H1 (cell line): ENCODE results near the gene RGS6. TPM values are rescaled to one million over a fixed set of nuclear protein-coding genes. Genes with fewer than 3 reads are reported as not detected.
A peak's percentile ranks its signal among the peaks of the same experiment; 100 is the strongest.

ENCODE experiments used
- CTCF ChIA-PET: fragments of 300-600 bp; sonication (Branson Sonifier 250); formaldehyde crosslinking; loops from one replicate; lab custom pipeline; 2021; ENCODE audit not compliant: partially characterized antibody; lab: Charles Lee
- POLR2A ChIA-PET: fragments of 300-600 bp; sonication (Branson Sonifier 250); formaldehyde crosslinking; loops from one replicate; lab custom pipeline; 2021; ENCODE audit warnings: inconsistent platforms; ENCODE audit not compliant: partially characterized antibody; lab: Charles Lee
- DNase-seq, 2 experiments: peaks; one replicate each; pipeline versions ENCODE4 v3.0.0 to v3.0.0-alpha.2; 2010 to 2022; ENCODE audit warnings: low spot score in 2 of 2, low read depth in 1 of 2, mixed read lengths in 1 of 2
- FAIRE-seq: peaks from 2 replicates; lab custom pipeline; 2011; peaks lifted over from hg19 to GRCh38; lab: Jason Lieb, UNC
- H2AFZ ChIP-seq: 2 replicates; pipeline ENCODE4 v1.8.1; 2012; ENCODE audit warnings: low read length, inconsistent platforms
- H2AK5ac ChIP-seq: 2 replicates; pipeline ENCODE4 v1.6.1; 2013; ENCODE audit warnings: low read depth, low read length
- H2BK120ac ChIP-seq: replicated peaks from 2 replicates; pipeline ENCODE3; 2013; ENCODE audit warnings: low read depth, low read length, inconsistent platforms
- H2BK12ac ChIP-seq: 2 replicates; pipeline ENCODE4 v1.6.1; 2013; ENCODE audit warnings: low read depth, low read length
- H2BK15ac ChIP-seq: 2 replicates; pipeline ENCODE4 v1.6.1; 2013; ENCODE audit warnings: low read length
- H2BK20ac ChIP-seq: 2 replicates; pipeline ENCODE4 v1.6.1; 2013; ENCODE audit warnings: low read length
- H2BK5ac ChIP-seq: 2 replicates; pipeline ENCODE4 v1.6.1; 2013; ENCODE audit warnings: low read depth, low read length
- H3K14ac ChIP-seq: 2 replicates; pipeline ENCODE4 v1.6.1; 2013; ENCODE audit warnings: inconsistent platforms; ENCODE audit not compliant: insufficient read length
- H3K18ac ChIP-seq: 2 replicates; pipeline ENCODE4 v1.6.1; 2013; ENCODE audit warnings: low read length; ENCODE audit errors: extremely low read depth
- H3K23ac ChIP-seq: 2 replicates; pipeline ENCODE4 v1.6.1; 2013; ENCODE audit warnings: inconsistent platforms; ENCODE audit not compliant: insufficient read length
- H3K23me2 ChIP-seq: 2 replicates; pipeline ENCODE4 v1.6.1; 2013; ENCODE audit warnings: low read depth, low read length
- H3K27ac ChIP-seq: 2 replicates; pipeline ENCODE4 v1.6.1; 2011; ENCODE audit warnings: low read depth, low read length, inconsistent platforms
- H3K27me3 ChIP-seq, 4 experiments: replicated peaks in 1 of 4; 1 replicate in 1 of 4; 2 replicates in 3 of 4; pipeline versions ENCODE4 v1.6.1 to v1.8.1; 2011 to 2013; ENCODE audit warnings: low read length in 3 of 4, mild to moderate bottlenecking in 3 of 4, inconsistent platforms in 2 of 4, mixed read lengths in 2 of 4, moderate library complexity in 1 of 4; ENCODE audit not compliant: control insufficient read depth in 3 of 4, insufficient read depth in 3 of 4; ENCODE audit errors: extremely low read depth in 1 of 4
- H3K36me3 ChIP-seq, 4 experiments: 2 replicates each; pipeline versions ENCODE4 v1.6.1 to v1.8.1; 2011 to 2013; ENCODE audit warnings: mild to moderate bottlenecking in 4 of 4, low read length in 3 of 4, moderate library complexity in 2 of 4, control low read depth in 1 of 4, inconsistent platforms in 1 of 4; ENCODE audit not compliant: insufficient read depth in 4 of 4, control insufficient read depth in 2 of 4
- H3K4ac ChIP-seq: replicated peaks from 2 replicates; pipeline ENCODE3; 2013; ENCODE audit warnings: low read length, low read depth, mixed read lengths, inconsistent platforms; ENCODE audit not compliant: insufficient read length
- H3K4me1 ChIP-seq, 4 experiments: replicated peaks in 1 of 4; 1 replicate in 1 of 4; 2 replicates in 3 of 4; pipeline versions ENCODE4 v1.6.1 to v1.8.1; 2011 to 2013; ENCODE audit warnings: low read length in 3 of 4, inconsistent platforms in 2 of 4, mixed read lengths in 1 of 4; ENCODE audit not compliant: insufficient read depth in 4 of 4, control insufficient read depth in 3 of 4
- H3K4me2 ChIP-seq, 2 experiments: 2 replicates each; pipeline versions ENCODE4 v1.6.1 to v1.8.1; 2011 to 2013; ENCODE audit warnings: low read depth in 2 of 2, low read length in 2 of 2, control low read depth in 1 of 2, inconsistent platforms in 1 of 2, mild to moderate bottlenecking in 1 of 2; ENCODE audit not compliant: insufficient read depth in 1 of 2
- H3K4me3 ChIP-seq, 4 experiments: fragments of 200-600, 300-600 bp in 1 of 4; sonication (generic), shearing (Covaris generic), sonication (Bioruptor Twin) in 1 of 4; 2 replicates each; pipeline versions ENCODE4 v1.5.1 to v1.8.1; 2011 to 2016; ENCODE audit warnings: low read length in 4 of 4, low read depth in 3 of 4, control low read depth in 2 of 4, inconsistent platforms in 2 of 4, mild to moderate bottlenecking in 2 of 4, mixed read lengths in 1 of 4, moderate library complexity in 1 of 4; ENCODE audit not compliant: insufficient read depth in 2 of 4; ENCODE audit errors: extremely low read depth in 1 of 4
- H3K56ac ChIP-seq: replicated peaks from 2 replicates; pipeline ENCODE3; 2013; ENCODE audit warnings: low read depth, mild to moderate bottlenecking, mixed read lengths, low read length, inconsistent platforms; ENCODE audit not compliant: insufficient read length
- H3K79me1 ChIP-seq: 2 replicates; pipeline ENCODE4 v1.6.1; 2013; ENCODE audit warnings: low read depth, low read length, control low read depth
- H3K79me2 ChIP-seq, 2 experiments: 2 replicates each; pipeline versions ENCODE4 v1.6.1 to v1.8.1; 2012 to 2013; ENCODE audit warnings: low read length in 2 of 2, mild to moderate bottlenecking in 2 of 2, inconsistent platforms in 1 of 2; ENCODE audit not compliant: insufficient read depth in 2 of 2, control insufficient read depth in 1 of 2
- H3K9ac ChIP-seq, 4 experiments: replicated peaks in 1 of 4; 1 replicate in 1 of 4; 2 replicates in 3 of 4; pipeline versions ENCODE4 v1.6.1 to v1.8.1; 2011 to 2013; ENCODE audit warnings: low read depth in 3 of 4, low read length in 3 of 4, control low read depth in 2 of 4, mild to moderate bottlenecking in 2 of 4, moderate library complexity in 2 of 4, inconsistent platforms in 1 of 4; ENCODE audit errors: extremely low read depth in 1 of 4
- H3K9me3 ChIP-seq, 2 experiments: 2 replicates each; pipeline versions ENCODE4 v1.6.1 to v1.8.1; 2012 to 2013; ENCODE audit warnings: mild to moderate bottlenecking in 2 of 2, moderate library complexity in 2 of 2, control low read depth in 1 of 2, inconsistent platforms in 1 of 2, low read depth in 1 of 2, low read length in 1 of 2, mixed read lengths in 1 of 2; ENCODE audit not compliant: insufficient read depth in 2 of 2
- H4K20me1 ChIP-seq, 2 experiments: replicated peaks in 1 of 2; 2 replicates each; pipeline versions ENCODE3 to v1.8.1; 2011 to 2013; ENCODE audit warnings: inconsistent platforms in 2 of 2, low read length in 2 of 2, mild to moderate bottlenecking in 1 of 2; ENCODE audit not compliant: insufficient read depth in 2 of 2, control insufficient read depth in 1 of 2
- H4K5ac ChIP-seq: 2 replicates; pipeline ENCODE4 v1.6.1; 2013; ENCODE audit warnings: low read length, low read depth, mixed read lengths, inconsistent platforms; ENCODE audit not compliant: insufficient read length
- H4K8ac ChIP-seq: 2 replicates; pipeline ENCODE4 v1.8.0; 2013; ENCODE audit warnings: mild to moderate bottlenecking, moderate library complexity, low read length, inconsistent platforms; ENCODE audit not compliant: insufficient read depth; ENCODE audit errors: extremely low read depth
- H4K91ac ChIP-seq: replicated peaks from 2 replicates; pipeline ENCODE3; 2013; ENCODE audit warnings: low read length, mixed read lengths, inconsistent platforms; ENCODE audit not compliant: insufficient read length
- ATF3 ChIP-seq: IDR thresholded peaks from 2 replicates; pipeline ENCODE4 v1.6.1; 2011; ENCODE audit warnings: low read depth, mild to moderate bottlenecking, low read length; ENCODE audit not compliant: insufficient read depth
- CTCF ChIP-seq, 3 experiments: IDR thresholded peaks; 1 replicate in 2 of 3; 2 replicates in 1 of 3; pipeline versions ENCODE4 v1.5.1 to v1.6.1; 2011; ENCODE audit warnings: low read length in 3 of 3, mild to moderate bottlenecking in 3 of 3, inconsistent platforms in 2 of 3, low read depth in 1 of 3, moderate library complexity in 1 of 3; ENCODE audit not compliant: insufficient read depth in 1 of 3; ENCODE audit errors: control extremely low read depth in 1 of 3
- GABPA ChIP-seq: IDR thresholded peaks from 2 replicates; pipeline ENCODE4 v1.6.1; 2011; ENCODE audit warnings: mild to moderate bottlenecking, low read length, moderate library complexity, borderline replicate concordance; ENCODE audit not compliant: insufficient read depth
- NRF1 ChIP-seq: IDR thresholded peaks from 2 replicates; pipeline ENCODE4 v1.6.1; 2011; ENCODE audit warnings: mild to moderate bottlenecking, low read depth, low read length, improper control_type of control experiment
- PHF8 ChIP-seq: fragments of 200-600 bp; sonication (generic); conservative IDR thresholded peaks from 2 replicates; pipeline ENCODE4 v1.7.1; 2012; ENCODE audit warnings: low read depth, mild to moderate bottlenecking, inconsistent platforms, low read length, moderate library complexity
- POLR2AphosphoS5 ChIP-seq: IDR thresholded peaks from 2 replicates; pipeline ENCODE4 v1.6.1; 2011; ENCODE audit warnings: low read depth, low read length
- SIN3A ChIP-seq, 2 experiments: IDR thresholded peaks in 1 of 2; conservative IDR thresholded peaks in 1 of 2; 2 replicates each; pipeline ENCODE4 v1.6.1; 2011 to 2012; ENCODE audit warnings: low read length in 2 of 2, improper control_type of control experiment in 1 of 2, low read depth in 1 of 2, mild to moderate bottlenecking in 1 of 2
- SP2 ChIP-seq: IDR thresholded peaks from 2 replicates; pipeline ENCODE4 v1.6.1; 2012; ENCODE audit warnings: mild to moderate bottlenecking, low read length, inconsistent platforms
- USF2 ChIP-seq: IDR thresholded peaks from 2 replicates; pipeline ENCODE4 v1.6.1; 2011; ENCODE audit warnings: low read length, improper control_type of control experiment
- WGBS, 2 experiments: shearing (Covaris generic) in 1 of 2; methylation state at CpG; one replicate each; pipeline versions ENCODE4 v1.1.6 to v1.1.7; 2013 to 2015; ENCODE audit warnings: low lambda C conversion rate in 2 of 2, mixed read lengths in 2 of 2, inconsistent platforms in 1 of 2, low coverage in 1 of 2, missing lambda C conversion rate in 1 of 2; ENCODE audit not compliant: insufficient replicate concordance in 2 of 2, insufficient coverage in 1 of 2, insufficient read length in 1 of 2; ENCODE audit errors: extremely low coverage in 1 of 2, missing lambda C conversion rate in 1 of 2; 5-methylcytosine and 5-hydroxymethylcytosine counted together
- polyA plus RNA-seq, 7 experiments: library from polyadenylated mRNA; depleted of rRNA in 3 of 7; stranded (reverse) in 5 of 7; unstranded in 2 of 7; fragments of >200 nt in 5 of 7; fragments of 200-250 nt in 2 of 7; gene quantifications; 1 replicate in 5 of 7; 2 replicates in 1 of 7; 4 replicates in 1 of 7; pipeline versions ENCODE4 v1.2.1 to v1.2.3, GENCODE V29; 2011 to 2013; ENCODE audit warnings: missing spikeins in 2 of 7, mixed read lengths in 2 of 7
- total RNA-seq: library from RNA; stranded (reverse); fragmentation: NEBNext Ultra II Directional; extraction: Animal tissue kit (Norgen Biotek cat#: 25700); gene quantifications from 2 replicates; pipeline ENCODE4 v1.2.1, GENCODE V29; 2021

Gene RGS6
- total and polyA plus RNA-seq, 2 of the 8 experiments (the other 6 are each of a cell fraction or from before 2014, with no cell fraction given): 0.26 to 1.1 TPM

GRCh38 chr14:72613975-72614319 lies 681.7 kb downstream of the RGS6 start:
- Histone ChIP-seq H3K36me3 (no peaks in the 10 kb centered on the region), H3K4me1 (peaks cover 0 to 4% (median 2%) of the 10 kb centered on the region in 4 experiments; a peak in 3 of 7 replicates), H3K9ac (no peak overlapping the region), H2BK12ac (no peak overlapping the region), H3K23me2 (no peaks in the 10 kb centered on the region), H3K4me3 (no peak overlapping the region), H4K8ac (no peak overlapping the region), H3K18ac (no peak overlapping the region), H3K9me3 (no peaks in the 10 kb centered on the region), H3K4ac (no peak overlapping the region), H3K79me1 (no peaks in the 10 kb centered on the region), H2BK120ac (no peak overlapping the region), H3K56ac (no peak overlapping the region), H2BK15ac (no peak overlapping the region), H3K27me3 (no peaks in the 10 kb centered on the region; a peak in 1 of 7 replicates), H4K20me1 (no peaks in the 10 kb centered on the region), H4K91ac (no peak overlapping the region), H2BK5ac (no peak overlapping the region), H4K5ac (no peak overlapping the region), H2AFZ (0 out of 2 replicates have a peak overlapping the region, but pooled peaks have one; percentile 32), H3K27ac (no peak overlapping the region), H3K23ac (no peak overlapping the region), H2BK20ac (no peak overlapping the region), H2AK5ac (no peak overlapping the region), H3K79me2 (no peaks in the 10 kb centered on the region), H3K4me2 (no peak overlapping the region), H3K14ac (no peak overlapping the region)
- FAIRE-seq: no peak
- TF ChIP-seq CTCF (IDR thresholded peaks at IDR 0.05; ENCODE audit: control extremely low read depth in 1 of 3, insufficient read depth in 1 of 3, low read depth in 1 of 3, low read length in 3 of 3): no peak
- TF ChIP-seq PHF8: no peak
- TF ChIP-seq GABPA: no peak
- TF ChIP-seq POLR2AphosphoS5: no peak
- TF ChIP-seq USF2: no peak
- TF ChIP-seq ATF3: no peak
- TF ChIP-seq SP2: no peak
- no peak for TF ChIP-seq NRF1
- TF ChIP-seq SIN3A (conservative IDR thresholded peaks at IDR 0.05 in 1 of 2, IDR thresholded peaks at IDR 0.05 in 1 of 2; ENCODE audit: low read depth in 1 of 2, low read length in 2 of 2): no peak
- DNase-seq: no peak
- POLR2A ChIA-PET: no interaction called here
- CTCF ChIA-PET: interaction anchor here (0.6 to 0.8 kb wide), 2 partner anchors 50 to 314 kb away, joined by 3 read pairs; no protein-coding TSS in a partner anchor
- WGBS, 2 experiments: 92% methylated on average over 2 of the region's 2 CpGs; no CpG with 5 or more reads in 1 of the 2 experiments
